ENCODE data around the gene PPID.
"Not testable (repeated sequence)": the region's sequence is repeated elsewhere in the genome, so short reads cannot be mapped to it uniquely, and the experiment has no call there.

Gene PPID

DNA sequence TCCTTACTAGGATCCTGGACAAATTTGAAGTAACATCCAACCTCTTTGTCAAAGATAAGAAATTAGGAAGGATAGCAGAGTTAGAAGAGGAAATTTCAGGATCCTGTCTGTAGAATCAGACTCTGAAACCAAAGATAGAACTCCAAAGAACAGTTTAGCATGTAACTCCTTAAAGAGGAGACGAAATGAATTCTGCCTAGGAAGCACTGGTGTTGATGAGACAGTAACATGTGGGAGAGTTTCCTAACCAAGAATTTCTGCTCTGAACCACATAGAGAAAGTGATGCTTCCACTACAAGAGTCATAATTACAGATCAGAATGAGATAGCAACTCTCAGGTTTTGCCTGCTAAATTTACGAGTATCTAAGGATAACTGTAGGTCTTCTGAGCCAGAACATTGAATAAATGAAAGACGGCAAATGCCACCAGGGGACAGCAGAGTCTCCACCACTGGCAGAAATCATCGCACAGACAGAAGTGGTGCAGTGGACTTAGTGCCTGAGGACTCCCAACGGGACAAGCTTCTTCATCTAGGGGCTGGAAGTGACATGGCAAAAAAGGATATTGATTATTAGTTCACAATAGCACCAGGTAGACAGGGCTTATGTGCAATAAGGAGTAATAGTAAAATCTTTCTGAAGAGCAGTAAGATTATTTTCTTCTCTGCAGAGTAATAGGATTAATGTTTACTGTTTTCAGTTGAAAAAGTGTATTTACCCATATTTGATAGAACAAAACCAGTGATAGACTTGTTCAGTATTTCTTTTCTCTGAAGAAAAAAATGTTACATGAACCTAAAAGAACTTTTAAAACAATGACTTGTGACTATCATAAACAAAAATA is 6.7 kb upstream of the PPID start:
- peak; percentile 43 for DNase-seq

DNA sequence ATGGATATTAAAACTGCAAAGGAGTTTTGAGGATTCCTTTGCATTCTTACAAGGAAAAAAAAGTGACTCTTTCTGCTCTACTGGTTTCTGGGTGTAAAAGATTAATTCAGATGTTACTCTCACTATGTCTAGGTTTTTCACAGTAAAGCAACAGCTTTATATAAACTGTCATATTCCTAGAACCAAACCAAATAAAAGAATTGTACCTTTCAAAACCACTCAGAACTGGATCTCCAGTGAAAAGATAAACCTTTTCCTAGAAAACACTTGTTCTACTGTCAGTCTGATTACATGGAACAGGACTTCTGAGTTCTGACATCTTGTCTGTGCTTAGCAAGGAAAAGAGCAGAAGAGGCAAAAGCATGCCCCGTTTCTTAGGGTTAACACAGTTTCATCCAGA is 5.0 kb upstream of the PPID start:
- DNase-seq = no peak

DNA sequence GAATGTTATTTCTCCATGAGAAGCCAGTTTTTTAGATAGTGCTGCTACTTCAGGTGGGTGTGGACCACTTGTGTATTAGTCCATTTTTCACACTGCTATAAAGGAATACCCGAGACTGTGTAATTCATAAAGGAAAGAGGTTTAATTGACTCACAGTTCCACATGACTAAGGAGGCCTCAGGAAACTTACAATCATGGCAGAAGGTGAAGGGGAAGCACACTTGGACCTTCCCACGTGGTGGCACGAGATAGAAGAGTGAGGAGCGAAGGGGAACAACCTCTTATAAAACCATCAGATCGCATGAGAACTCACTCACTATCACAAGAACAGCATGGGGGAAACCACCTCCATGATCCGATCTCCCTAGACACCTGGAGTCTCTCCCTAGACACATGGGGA is 3.4 kb upstream of the PPID start:
- DNase-seq = no peak

DNA sequence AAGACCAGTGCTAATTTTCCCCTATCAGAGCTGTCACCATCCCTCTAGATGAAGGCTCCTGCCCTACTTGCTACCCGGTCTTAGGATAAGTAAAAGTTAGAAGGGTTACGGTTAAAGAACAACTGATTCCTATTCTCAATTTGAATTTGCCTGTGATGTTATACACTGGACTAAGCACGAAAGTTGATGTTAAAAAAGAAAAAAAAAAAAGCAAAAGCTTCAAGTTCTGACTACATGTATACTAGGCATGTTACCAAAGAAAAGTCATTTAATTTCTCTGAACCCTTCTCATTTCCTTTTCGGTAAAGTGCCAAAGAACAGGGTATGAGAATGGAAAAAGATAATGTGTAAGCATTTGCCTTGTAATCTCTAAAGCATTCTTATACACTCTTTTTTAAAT is 1.4 kb upstream of the PPID start:
- no peak for DNase-seq

DNA sequence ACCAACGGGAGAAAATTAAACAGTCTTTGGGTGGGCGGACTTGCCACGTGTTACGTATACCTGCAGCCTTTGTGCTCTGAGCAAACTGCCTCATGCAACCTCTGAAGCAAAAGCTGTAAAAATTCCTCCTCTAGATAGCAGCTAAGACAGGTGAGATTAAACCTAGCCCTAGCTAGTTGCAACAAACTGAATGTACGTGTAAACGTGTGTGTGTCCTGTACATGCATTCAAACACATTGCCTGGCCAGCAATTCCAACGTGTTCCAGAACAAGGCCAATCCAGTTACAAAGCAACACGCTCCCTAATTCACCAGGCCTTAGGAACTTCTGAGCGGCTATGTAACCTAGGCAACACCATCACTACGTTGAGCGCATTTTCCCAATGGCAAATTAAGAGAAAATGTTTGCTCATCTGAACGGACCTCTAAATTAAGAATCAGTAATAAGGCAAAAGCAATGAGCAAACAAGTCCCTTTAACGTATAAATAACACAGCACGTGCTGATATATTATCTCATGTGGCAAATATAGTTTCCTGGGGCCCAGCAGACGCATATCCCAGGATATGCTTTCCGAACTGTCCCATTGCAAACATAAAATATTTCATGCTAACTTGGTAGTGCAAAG is 792 bp downstream of the PPID start:
- DNase-seq = no peak

DNA sequence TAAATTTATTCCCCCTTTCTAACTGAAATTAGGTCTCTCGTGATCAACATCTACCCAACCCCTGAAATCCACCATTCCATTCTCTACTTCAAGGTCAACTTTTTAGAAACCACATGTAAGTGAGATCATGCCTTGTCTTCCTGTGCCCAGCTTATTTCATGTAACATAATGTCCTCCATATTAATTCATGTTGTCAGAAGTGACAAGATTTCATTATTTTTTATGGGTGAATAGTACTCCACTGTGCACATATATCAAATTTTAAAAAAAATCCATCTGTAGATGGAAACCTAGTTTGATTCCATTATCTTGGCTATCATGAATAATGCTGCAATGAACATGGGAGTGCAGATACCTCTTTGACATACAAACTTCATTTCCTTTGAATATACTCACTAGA is 1.5 kb downstream of the PPID start:
- DNase-seq = no peak

DNA sequence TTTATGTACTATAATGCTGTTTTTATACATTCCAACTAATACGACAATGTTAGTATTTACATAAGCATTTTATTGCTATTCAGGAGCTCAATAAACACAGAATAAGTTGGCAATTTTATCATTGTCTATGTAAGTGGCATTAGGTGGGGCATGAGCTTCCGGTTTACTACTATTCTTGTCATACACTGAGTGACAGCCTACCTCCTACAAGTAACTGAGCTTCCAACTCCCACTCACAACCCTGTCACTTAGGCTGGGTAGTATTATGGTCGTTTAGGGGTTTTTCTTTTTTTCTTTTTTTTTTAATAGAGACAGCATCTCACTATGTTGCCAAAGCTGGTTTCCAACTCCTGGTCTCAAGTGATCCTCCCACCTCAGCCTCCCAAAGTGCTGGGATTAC is 7.4 kb downstream of the PPID start:
- DNase-seq = no peak

DNA sequence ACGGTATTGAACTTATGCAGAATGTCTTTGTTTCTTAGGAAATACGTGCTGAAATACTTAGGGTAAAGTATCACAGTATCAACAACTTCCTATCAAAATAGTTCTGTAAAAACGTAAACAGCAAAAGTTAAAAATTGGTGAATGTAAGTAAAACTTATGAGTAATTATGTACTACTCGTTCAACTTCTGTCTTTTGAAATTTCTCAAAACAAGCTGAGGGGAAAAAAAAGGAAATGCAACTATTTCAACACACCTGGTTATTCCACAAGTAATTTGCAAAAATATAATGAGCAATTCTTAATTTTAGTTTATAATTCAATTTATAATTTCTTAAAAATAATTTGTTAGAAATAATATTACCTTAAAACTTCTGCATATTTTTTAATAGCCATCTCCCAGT is 8.3 kb downstream of the PPID start:
- no peak for DNase-seq

DNA sequence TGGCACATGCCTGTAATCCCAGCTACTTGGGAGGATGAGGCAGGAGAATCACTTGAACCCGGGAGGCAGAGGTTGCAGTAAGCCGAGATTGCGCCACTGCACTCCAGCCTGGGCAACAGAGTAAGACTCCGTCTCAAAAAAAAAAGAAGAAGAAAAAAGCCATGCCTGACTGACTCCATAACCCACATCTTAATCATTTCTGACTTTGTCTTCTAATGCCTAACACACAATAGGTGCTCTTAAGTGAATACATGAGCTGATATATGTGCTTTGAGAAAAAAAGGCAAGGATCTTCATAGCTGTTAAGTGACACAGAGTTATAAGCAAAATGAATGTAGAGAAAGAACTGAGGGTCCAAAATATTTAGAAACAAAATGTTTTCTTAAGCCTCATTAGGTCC is 10.6 kb downstream of the PPID start:
- DNase-seq = not testable (repeated sequence)

DNA sequence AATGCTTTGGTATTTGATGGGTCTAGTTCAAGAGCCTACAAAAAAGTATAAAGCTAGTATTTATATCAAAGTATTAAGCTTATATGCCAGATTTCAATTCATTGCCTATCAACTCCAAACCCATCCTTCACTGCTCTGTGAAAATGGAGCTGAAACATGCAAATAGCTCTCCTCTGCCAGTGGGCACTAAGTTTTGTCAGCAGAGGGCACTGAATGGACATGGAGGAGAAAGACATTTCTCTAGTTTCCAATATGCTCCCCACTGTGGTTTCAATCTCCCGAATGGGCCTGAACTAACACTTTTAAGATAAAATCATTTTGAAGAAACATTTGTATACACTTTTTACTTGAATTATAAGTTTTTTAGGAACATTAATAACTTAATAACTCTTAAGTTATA is 12.4 kb downstream of the PPID start:
- no peak for DNase-seq

DNA sequence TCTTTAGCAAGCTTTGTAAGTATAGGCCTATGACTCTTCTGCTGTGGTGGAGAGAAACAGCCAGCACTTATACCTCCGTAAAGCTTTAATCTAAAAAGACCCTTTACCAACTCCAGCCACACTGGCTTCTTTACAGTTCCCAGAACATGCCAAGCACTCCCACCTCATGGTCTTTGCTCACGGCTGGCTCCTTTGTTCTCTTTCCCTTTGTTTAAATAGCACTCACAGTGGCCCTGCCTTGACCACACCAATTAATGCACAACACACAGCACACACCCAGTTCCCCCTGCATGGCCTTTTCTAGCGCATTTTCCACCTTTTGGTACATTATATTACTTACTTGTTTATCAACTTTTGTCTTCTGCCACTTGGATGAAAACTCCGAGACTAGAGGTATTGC is 18.9 kb downstream of the PPID start:
- no peak for DNase-seq

DNA sequence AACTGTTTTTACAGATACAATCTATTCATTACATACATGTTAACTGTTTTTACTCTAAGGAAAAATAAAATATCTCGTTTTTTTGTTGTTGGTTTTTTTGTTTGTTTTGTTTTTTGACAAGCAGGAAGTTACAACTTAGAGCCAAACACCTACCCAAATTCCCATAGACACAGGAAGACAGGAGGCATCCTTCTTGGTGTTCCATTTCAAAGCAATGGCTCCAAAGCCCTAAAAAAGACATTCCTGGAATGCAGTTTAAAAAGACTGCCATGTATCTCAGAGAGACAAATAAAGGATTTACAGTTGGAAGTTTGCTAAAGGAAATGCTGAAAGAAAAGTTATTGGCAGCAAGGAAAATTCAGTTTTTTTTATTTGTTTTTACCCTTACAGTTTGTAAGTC is 34.4 kb downstream of the PPID start:
- no peak for DNase-seq

DNA sequence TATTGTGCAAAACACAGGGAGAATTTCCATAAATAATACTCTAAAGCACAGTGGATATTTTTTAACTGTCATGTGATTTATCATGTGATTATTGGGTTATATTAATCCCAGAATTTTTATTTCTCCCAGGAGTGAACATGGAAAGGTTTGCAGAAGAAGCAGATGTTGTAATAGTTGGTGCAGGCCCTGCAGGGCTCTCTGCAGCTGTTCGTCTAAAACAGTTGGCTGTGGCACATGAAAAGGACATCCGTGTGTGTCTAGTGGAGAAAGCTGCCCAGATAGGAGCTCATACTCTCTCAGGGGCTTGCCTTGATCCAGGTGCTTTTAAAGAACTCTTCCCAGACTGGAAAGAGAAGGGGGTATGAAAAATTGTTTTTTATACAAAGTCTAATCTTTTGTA is 41.1 kb downstream of the PPID start:
- no peak for DNase-seq

DNA sequence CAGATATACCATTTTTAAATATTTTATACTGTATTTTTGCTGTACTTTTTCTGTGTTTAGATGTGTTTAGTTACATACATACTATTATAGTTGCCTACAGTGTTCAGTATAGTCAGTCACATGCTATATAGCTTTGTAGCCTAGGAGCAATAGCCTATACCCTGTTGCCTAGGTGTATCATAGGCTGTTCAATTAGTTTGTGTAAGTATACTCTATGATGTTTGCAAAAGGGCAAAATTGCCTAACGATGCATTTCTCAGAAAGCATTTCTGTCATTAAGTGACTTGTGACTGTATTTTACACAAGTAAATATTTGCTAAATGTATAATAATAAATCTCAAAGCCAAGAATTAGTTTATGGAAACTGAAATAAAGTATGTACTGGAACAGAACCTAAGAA is 41.6 kb downstream of the PPID start:
- DNase-seq = no peak

DNA sequence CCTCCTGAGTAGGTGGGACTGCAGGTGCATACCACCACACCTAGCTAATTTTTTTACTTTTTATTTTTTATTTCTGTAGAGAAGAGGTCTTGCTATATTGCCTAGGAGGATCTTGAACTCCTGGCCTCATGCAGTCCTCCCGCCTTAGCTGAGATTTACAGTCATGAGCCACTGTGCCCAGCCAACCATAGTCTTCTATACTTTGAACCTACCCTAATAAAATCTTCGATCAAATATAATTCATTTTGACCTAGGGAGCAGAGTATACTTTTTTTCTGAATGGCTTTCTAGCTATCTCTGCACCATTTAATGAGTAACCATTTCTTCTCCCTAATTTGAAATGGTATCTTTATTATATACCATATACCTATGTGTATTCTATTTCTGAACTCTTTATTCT is 44.4 kb downstream of the PPID start:
- no peak for DNase-seq

DNA sequence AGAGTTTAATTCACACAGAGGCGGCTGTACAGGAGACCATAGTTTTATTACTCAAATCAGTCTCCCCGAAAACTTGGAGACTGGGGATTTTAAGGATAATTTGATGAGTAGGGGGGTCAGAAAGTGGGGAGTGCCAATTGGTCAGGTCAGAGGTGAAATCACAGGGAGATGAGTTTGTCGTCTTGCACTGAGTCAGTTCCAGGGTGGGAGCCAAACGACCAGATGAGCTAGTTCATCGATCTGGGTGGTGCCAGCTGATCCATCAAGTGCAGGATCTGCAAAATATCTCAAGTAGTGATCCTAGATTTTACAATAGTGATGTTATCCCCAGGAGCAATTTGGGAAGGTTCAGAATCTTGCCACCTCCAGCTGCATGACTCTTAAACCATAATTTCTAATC is 47.1 kb downstream of the PPID start:
- DNase-seq = no peak

DNA sequence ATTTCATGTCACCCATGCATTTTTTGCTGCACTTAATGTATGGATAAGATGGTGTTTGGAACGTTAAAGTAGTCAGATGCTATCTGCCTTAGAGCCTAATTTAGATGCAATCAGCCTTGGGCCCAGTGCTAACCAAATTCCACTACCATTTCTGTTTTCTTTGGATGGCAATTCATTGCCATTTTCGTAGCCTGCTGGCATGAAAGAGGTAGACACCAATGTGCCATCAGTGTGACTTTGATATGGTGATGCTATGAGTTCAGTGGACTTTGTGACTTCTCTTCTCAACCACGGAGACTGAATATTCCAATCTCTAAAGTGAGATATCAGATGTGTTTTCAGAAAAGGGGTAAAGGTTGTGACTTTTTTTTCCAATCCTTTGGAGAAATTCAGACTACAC is 49.6 kb downstream of the PPID start:
- no peak for DNase-seq

DNA sequence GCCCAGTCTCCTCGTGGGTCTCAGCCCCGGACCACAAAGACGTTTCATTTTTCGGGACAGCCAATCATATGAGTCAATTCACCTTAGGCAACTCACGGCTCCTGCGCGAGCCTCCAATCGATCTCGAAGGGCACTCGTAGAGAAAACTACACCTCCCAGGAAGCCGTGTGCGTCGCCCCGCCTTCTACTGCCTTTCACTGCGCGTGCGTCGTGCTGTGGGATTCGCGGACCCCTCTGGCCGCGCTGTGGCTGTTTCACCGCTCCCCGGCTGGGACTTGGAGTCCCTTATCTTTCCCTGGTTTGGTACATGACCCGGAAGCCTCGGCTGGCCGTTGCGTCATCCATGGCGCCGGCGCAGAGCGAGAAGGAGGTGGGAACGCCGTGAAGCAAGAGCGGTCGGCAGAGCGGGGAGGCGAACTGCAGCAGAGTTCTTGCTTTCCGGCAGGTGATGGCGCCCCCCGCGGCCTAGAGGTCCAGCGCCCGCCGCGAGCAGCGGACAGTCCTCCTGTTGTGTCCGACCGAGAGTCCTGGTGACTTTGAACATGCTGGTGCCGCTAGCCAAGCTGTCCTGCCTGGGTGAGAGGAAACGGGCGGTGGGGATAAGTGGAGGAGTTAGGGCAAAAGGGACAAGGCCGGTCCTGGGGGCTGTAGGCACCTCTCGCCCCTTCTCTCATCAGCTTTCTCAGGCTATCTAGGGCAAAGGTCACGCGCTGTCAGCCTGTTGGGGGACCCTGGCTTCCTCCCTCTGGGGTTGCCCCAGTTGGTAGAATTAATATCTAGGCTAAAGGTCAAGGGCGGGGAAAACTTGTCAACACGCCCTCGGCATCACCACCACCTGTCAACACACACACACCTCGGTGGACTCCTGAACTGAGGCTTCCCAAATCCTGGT is 51.0 kb downstream of the PPID start, which contains the start of gene ETFDH:
TSS of gene ETFDH (plus strand) at position 382 of the 892 bp plus-strand sequence. CDS start at position 543, 161 bp downstream.
- peak; percentile 97 for DNase-seq

DNA sequence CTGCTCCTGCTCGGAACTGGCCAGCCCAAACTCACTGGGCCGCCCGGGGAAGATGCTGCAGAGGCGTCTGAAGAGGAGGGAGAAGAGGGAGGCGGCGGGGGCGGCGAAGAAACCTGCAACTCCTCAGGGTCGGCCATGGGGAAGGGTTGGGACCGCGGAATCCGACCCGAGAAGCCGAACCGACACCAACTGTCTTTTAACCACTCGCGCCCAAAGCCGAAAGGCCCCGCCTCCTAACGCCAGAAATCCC is 51.6 kb downstream of the PPID start, which contains the start of gene C4orf46:
TSS of gene C4orf46 (minus strand) at position 223 of the 250 bp plus-strand sequence. CDS start at position 137, 86 bp downstream.
- no peak for DNase-seq

DNA sequence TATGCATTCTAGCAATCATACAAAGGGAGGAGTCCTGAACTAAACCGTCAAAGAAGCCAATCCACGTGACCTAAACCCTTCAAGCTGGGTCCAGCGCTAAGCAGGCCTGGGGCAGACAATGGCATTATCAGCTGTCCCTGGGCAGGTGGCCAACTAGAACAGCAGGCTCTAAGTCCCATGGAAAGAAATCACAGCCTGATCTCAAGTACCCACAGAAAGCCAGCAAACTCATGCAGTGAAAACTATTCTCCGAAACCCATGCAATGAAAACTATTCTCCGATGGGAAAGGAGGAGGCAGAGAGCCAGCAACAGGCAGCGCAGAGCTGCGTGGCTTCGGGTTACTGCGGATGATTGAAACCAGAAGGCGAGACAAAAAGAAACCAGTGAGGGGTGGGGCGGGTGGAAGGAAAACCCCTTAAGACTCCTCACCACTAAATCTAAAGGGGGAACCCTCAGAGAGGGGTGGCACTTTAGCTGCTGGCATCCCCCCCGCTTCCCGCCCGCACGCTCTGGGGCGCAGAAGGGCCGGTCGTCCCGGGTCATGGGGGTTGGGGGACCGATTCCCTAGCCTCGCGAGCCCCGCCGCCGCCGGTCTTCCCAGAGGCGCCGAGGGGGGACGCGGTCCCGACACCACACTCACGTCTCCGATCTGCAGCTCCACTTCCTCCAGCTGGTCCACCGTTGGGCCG is 52.1 kb downstream of the PPID start:
- DNase-seq = peak; percentile 60

DNA sequence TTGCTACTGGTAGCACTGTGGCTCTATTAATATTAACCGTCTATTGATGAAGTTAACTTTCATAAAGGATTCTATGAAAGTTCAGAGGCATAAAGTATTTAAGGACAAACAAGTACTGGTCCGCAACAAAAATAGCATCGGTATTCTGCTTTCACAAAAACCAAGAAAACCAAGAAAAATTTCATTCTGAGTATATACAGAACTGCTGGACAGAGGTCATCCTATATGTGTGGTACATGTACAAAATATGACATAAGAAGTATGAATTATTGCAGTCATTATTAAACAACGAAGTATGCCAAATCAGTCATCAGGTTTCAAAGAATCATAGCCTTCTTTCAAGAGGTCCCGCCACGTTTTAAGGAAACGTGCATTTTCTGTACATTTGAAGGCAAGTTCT is 53.9 kb downstream of the PPID start:
- DNase-seq = no peak

DNA sequence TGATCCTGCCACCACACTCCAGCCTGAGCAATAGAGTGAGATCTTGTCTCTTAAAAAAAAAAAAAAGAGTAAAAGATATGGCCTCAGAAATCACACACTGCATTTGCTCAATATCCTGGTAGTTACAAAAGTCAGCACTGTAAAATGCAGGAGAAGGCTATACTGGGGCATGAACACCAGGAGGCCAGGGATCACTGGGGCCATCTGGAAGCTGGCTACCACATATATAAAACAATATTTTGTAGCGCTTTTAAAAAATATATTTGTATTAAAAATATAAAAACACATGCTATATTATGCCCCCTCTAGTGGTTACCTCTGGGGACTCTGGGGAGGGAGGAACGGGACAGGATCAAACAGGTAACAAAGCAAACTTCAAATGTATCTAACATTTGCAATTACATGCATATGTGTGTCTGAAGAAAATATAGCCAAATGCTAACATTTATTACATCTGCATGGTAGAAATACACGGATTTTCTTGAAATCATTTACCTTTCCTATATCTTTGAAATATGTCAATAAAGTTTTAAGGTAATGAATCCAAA is 55.5 kb downstream of the PPID start:
- DNase-seq = peak; percentile 23

DNA sequence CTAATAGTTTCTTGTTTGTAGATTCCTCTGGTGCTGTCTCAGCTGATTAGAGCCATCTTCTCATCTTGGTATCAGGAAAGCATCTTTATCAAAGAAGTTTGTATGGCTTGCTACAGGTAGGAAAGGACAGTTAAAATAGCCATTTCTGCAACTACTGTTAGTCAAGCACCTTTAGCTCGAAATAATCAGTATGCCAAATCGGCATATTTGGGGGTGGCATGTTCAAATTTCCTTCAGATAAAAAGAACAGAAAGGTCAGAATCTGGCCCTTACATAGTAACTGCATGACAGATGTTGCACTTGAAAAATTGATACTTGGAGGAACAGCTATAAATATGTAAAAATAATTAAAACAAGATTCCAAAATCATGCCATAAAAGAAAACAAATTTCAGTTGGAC is 56.3 kb downstream of the PPID start:
- DNase-seq = no peak
